ENCODE data around the gene C1QL2.

DNA sequence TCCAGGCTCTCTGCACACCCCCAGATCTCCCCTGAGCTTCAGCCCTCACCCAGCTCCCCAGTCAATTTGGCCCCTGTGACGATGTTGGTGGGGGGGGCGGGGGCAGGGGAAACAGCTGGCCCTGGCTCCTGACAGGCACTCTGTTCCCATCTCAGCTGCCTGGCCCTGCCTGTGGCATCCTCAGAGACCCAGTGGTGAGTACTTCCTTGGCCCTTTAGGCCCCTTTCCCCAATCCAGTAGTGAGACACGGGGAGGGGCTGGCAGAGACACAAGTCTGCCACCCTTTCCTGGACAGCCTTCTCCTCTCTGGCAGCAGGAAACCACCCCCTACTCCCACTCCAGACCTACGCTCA is 19.3 kb upstream of the C1QL2 start:
- TF ChIP-seq, protein P1, sequence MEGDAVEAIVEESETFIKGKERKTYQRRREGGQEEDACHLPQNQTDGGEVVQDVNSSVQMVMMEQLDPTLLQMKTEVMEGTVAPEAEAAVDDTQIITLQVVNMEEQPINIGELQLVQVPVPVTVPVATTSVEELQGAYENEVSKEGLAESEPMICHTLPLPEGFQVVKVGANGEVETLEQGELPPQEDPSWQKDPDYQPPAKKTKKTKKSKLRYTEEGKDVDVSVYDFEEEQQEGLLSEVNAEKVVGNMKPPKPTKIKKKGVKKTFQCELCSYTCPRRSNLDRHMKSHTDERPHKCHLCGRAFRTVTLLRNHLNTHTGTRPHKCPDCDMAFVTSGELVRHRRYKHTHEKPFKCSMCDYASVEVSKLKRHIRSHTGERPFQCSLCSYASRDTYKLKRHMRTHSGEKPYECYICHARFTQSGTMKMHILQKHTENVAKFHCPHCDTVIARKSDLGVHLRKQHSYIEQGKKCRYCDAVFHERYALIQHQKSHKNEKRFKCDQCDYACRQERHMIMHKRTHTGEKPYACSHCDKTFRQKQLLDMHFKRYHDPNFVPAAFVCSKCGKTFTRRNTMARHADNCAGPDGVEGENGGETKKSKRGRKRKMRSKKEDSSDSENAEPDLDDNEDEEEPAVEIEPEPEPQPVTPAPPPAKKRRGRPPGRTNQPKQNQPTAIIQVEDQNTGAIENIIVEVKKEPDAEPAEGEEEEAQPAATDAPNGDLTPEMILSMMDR (conservative IDR thresholded peaks at IDR 0.05; ENCODE audit: low read depth, low read length), result no peak
- no peak for TF ChIP-seq EZH2 (IDR thresholded peaks at IDR 0.05; ENCODE audit: borderline replicate concordance, low read depth, low read length, poor library complexity, severe bottlenecking)

Data from A673 (cell line).